HG02642 (cell line): ENCODE measurements around the gene C17orf50.

Source experiments
- ATAC-seq: cut with Tn5 transposase; IDR thresholded peaks from one replicate; pipeline ENCODE4 v1.9.1; 2021; ENCODE audit warnings: mild to moderate bottlenecking; ENCODE audit not compliant: unreplicated experiment, poor library complexity

Gene C17orf50

GRCh38 chr17:35775583-35775982 is 14.9 kb downstream of the C17orf50 start:
- no peak for ATAC-seq

- ATAC-seq = no peak
Observed at GRCh38 chr17:35778641-35779196, 18.0 kb downstream of the C17orf50 start.

GRCh38 chr17:35780950-35781349 is 20.3 kb downstream of the C17orf50 start:
- no peak for ATAC-seq

GRCh38 chr17:35784895-35785294 is 24.2 kb downstream of the C17orf50 start:
- ATAC-seq = no peak

- no peak for ATAC-seq
Observed at GRCh38 chr17:35786941-35787432, 26.3 kb downstream of the C17orf50 start.

GRCh38 chr17:35788477-35789368 is 28.0 kb downstream of the C17orf50 start:
- ATAC-seq = no peak

GRCh38 chr17:35790841-35791240 is 30.2 kb downstream of the C17orf50 start:
- ATAC-seq = no peak

- ATAC-seq = no peak
Observed at GRCh38 chr17:35791681-35792350, 31.1 kb downstream of the C17orf50 start.

GRCh38 chr17:35793257-35793656 is 32.6 kb downstream of the C17orf50 start:
- ATAC-seq = no peak

GRCh38 chr17:35795007-35795870 is 34.6 kb downstream of the C17orf50 start, which contains the start of gene MMP28:
Gene MMP28, minus strand, starts transcription at chr17:35795641. Its CDS starts 264 bp downstream, at chr17:35795377.
- ATAC-seq = no peak

- ATAC-seq = no peak
Observed at GRCh38 chr17:35795871-35796265, 35.2 kb downstream of the C17orf50 start.

GRCh38 chr17:35796942-35797341 is 36.3 kb downstream of the C17orf50 start:
- ATAC-seq = no peak

- no peak for ATAC-seq
Observed at GRCh38 chr17:35797370-35797769, 36.7 kb downstream of the C17orf50 start.

GRCh38 chr17:35797918-35798317 is 37.2 kb downstream of the C17orf50 start:
- ATAC-seq = no peak

- no peak for ATAC-seq
Observed at GRCh38 chr17:35799942-35800341, 39.3 kb downstream of the C17orf50 start.

GRCh38 chr17:35801583-35802224 is 41.0 kb downstream of the C17orf50 start:
- no peak for ATAC-seq

GRCh38 chr17:35804658-35805192 is 44.0 kb downstream of the C17orf50 start:
- ATAC-seq = no peak

- no peak for ATAC-seq
Observed at GRCh38 chr17:35807371-35808144, 46.9 kb downstream of the C17orf50 start.
